GM12878 (cell line): ENCODE results near the gene TEPSIN. TPM values are rescaled to one million over a fixed set of nuclear protein-coding genes. Genes with fewer than 3 reads are reported as not detected.
A peak's percentile ranks its signal among the peaks of the same experiment; 100 is the strongest.

Source experiments
- ATAC-seq: fragments of 200-7000 bp; cut with Tn5 transposase; 3 replicates; pipeline ENCODE4 v1.9.1; 2020; ENCODE audit warnings: mild to moderate bottlenecking, moderate library complexity
- BruUV-seq: library from RNA; stranded (reverse); fragments of 400-500 nt; replicated peaks from 2 replicates; lab custom pipeline; 2021; lab: Mats Ljungman, UMichigan
- CTCF ChIA-PET: fragments of 300-600 bp; sonication (Branson Sonifier 250); formaldehyde crosslinking; extraction: SDS; loops from one replicate; lab custom pipeline; 2021; ENCODE audit warnings: inconsistent platforms; lab: Yijun Ruan, JAX
- POLR2A ChIA-PET: fragments of 350-600 bp; formaldehyde crosslinking; extraction: SDS; loops from one replicate; lab custom pipeline; 2021; ENCODE audit warnings: inconsistent platforms; lab: Charles Lee
- RAD21 ChIA-PET: fragments of 300-600 bp; sonication (Branson Sonifier 250); formaldehyde crosslinking; loops from one replicate; lab custom pipeline; 2023; ENCODE audit warnings: antibody characterized with exemption; ENCODE audit not compliant: unreplicated experiment; lab: Charles Lee
- SMC1A ChIA-PET: fragments of 300-600 bp; sonication (Branson Sonifier 250); formaldehyde crosslinking; loops from one replicate; lab custom pipeline; 2023; ENCODE audit not compliant: unreplicated experiment, uncharacterized antibody; lab: Charles Lee
- DNase-seq: peaks from one replicate; pipeline ENCODE4 v3.0.0-alpha.2; 2011; ENCODE audit warnings: low read depth, low spot score
- FAIRE-seq: peaks from 3 replicates; lab custom pipeline; 2011; peaks lifted over from hg19 to GRCh38; lab: Jason Lieb, UNC
- H2AFZ ChIP-seq: 2 replicates; pipeline ENCODE4 v1.6.0; 2011; ENCODE audit warnings: low read depth, low read length, control low read depth; ENCODE audit not compliant: control insufficient read depth
- H3K27ac ChIP-seq: 2 replicates; pipeline ENCODE4 v1.5.1; 2011; ENCODE audit warnings: control low read depth; ENCODE audit not compliant: control insufficient read depth, insufficient read depth
- H3K27me3 ChIP-seq, 2 experiments: replicated peaks in 1 of 2; 2 replicates each; pipeline versions ENCODE4 v1.6.0 to v1.6.1; 2011; ENCODE audit warnings: low read length in 1 of 2; ENCODE audit not compliant: control insufficient read depth in 2 of 2, insufficient read depth in 2 of 2
- H3K36me3 ChIP-seq, 2 experiments: 2 replicates each; pipeline ENCODE4 v1.5.1; 2011; ENCODE audit warnings: low read length in 1 of 2; ENCODE audit not compliant: control insufficient read depth in 2 of 2, insufficient read depth in 2 of 2
- H3K4me1 ChIP-seq: 2 replicates; pipeline ENCODE4 v1.6.1; 2011; ENCODE audit warnings: mild to moderate bottlenecking, low read length, moderate library complexity, mixed read lengths; ENCODE audit not compliant: control insufficient read depth, insufficient read depth
- H3K4me2 ChIP-seq: 2 replicates; pipeline ENCODE4 v1.6.0; 2011; ENCODE audit warnings: control low read depth; ENCODE audit not compliant: control insufficient read depth, insufficient read depth
- H3K4me3 ChIP-seq: fragments of 200-600 bp; sonication (generic); 2 replicates; pipeline ENCODE4 v1.5.1; 2016
- H3K79me2 ChIP-seq: 2 replicates; pipeline ENCODE4 v1.6.0; 2011; ENCODE audit warnings: low read length; ENCODE audit not compliant: control insufficient read depth, insufficient read depth
- H3K9ac ChIP-seq: 2 replicates; pipeline ENCODE4 v1.8.0; 2011; ENCODE audit warnings: low read length, control low read depth, mixed read lengths; ENCODE audit not compliant: control insufficient read depth, insufficient read depth
- H3K9me3 ChIP-seq: replicated peaks from 3 replicates; pipeline ENCODE4 v1.5.1; 2011; ENCODE audit warnings: mild to moderate bottlenecking, low read length; ENCODE audit not compliant: control insufficient read depth, insufficient read depth
- H4K20me1 ChIP-seq: 2 replicates; pipeline ENCODE4 v1.6.0; 2011; ENCODE audit not compliant: control insufficient read depth, insufficient read depth
- BMI1 ChIP-seq: fragments of 450-650 bp; IDR thresholded peaks from 2 replicates; pipeline ENCODE4 v1.6.1; 2016; ENCODE audit warnings: mild to moderate bottlenecking, moderate library complexity, borderline replicate concordance
- CHD1 ChIP-seq: IDR thresholded peaks from 2 replicates; pipeline ENCODE4 v1.6.1; 2012; ENCODE audit warnings: low read depth, low read length, improper control_type of control experiment
- DPF2 ChIP-seq: fragments of 450-650 bp; IDR thresholded peaks from 2 replicates; pipeline ENCODE4 v1.6.1; 2017; ENCODE audit warnings: mild to moderate bottlenecking
- EGR1 ChIP-seq, 2 experiments: IDR thresholded peaks; 1 replicate in 1 of 2; 2 replicates in 1 of 2; pipeline ENCODE4 v1.6.1; 2011 to 2012; ENCODE audit warnings: low read depth in 2 of 2, low read length in 2 of 2, borderline replicate concordance in 1 of 2, mild to moderate bottlenecking in 1 of 2, moderate library complexity in 1 of 2
- MYC ChIP-seq: IDR thresholded peaks from 2 replicates; pipeline ENCODE4 v1.6.1; 2011; ENCODE audit warnings: mild to moderate bottlenecking, low read length, moderate library complexity, inconsistent platforms; ENCODE audit not compliant: insufficient read depth, insufficient replicate concordance, insufficient read length, severe bottlenecking
- NKRF ChIP-seq: fragments of 450-650 bp; conservative IDR thresholded peaks from 2 replicates; pipeline ENCODE4 v1.6.1; 2017; ENCODE audit warnings: mild to moderate bottlenecking, moderate library complexity
- ZBTB33 ChIP-seq: fragments of 450-650 bp; IDR thresholded peaks from 2 replicates; pipeline ENCODE4 v1.6.1; 2017; ENCODE audit warnings: mild to moderate bottlenecking
- ZNF622 ChIP-seq: fragments of 450-650 bp; IDR thresholded peaks from 2 replicates; pipeline ENCODE4 v1.6.1; 2017; ENCODE audit warnings: mild to moderate bottlenecking, inconsistent platforms
- WGBS: methylation state at CpG from one replicate; pipeline ENCODE4 v1.1.6; 2016; ENCODE audit warnings: low lambda C conversion rate; ENCODE audit not compliant: insufficient replicate concordance, insufficient coverage; ENCODE audit errors: missing lambda C conversion rate; 5-methylcytosine and 5-hydroxymethylcytosine counted together
- in situ Hi-C: fragments of 300-500 bp; cut with MboI; formaldehyde crosslinking; loops from 9 replicates; pipeline ENCODE4 v1.14.3; 2018; ENCODE audit warnings: mixed read lengths
- intact Hi-C: fragments of 100-400 bp; cut with micrococcal nuclease; formaldehyde crosslinking; loops from one replicate; pipeline ENCODE4 v1.14.2; 2022; ENCODE audit not compliant: unreplicated experiment
- polyA plus RNA-seq, 11 experiments: library from polyadenylated mRNA; depleted of rRNA in 4 of 11; unstranded in 6 of 11; stranded (reverse) in 5 of 11; fragments of >200 nt; fragmentation: Nextera tagmentation in 4 of 11; fragmentation: Illumina TruSeq in 1 of 11; extraction: Ambion mirVana in 4 of 11; extraction: Trizol in 1 of 11; gene quantifications; 1 replicate in 1 of 11; 2 replicates in 10 of 11; pipeline versions ENCODE4 v1.2.1 to v1.2.3, GENCODE V29; 2011 to 2016; ENCODE audit warnings: inconsistent platforms in 2 of 11, missing spikeins in 2 of 11, low read depth in 1 of 11
- total RNA-seq, 4 experiments: library from RNA; depleted of rRNA in 3 of 4; stranded (reverse); fragments of >200 nt in 3 of 4; fragmentation: Illumina TruSeq in 1 of 4; extraction: Trizol in 1 of 4; gene quantifications; 2 replicates each; pipeline versions ENCODE4 v1.2.1 to v1.2.3, GENCODE V29; 2013 to 2021
- TF ChIP-seq, protein P1 (sequence below): fragments of 450-650 bp; IDR thresholded peaks from 2 replicates; pipeline ENCODE4 v1.6.1; 2014; ENCODE audit warnings: mild to moderate bottlenecking
- TF ChIP-seq, protein P2 (sequence below): IDR thresholded peaks from 2 replicates; pipeline ENCODE4 v1.6.1; 2011; ENCODE audit warnings: low read depth, mild to moderate bottlenecking, low read length, moderate library complexity, borderline replicate concordance; ENCODE audit errors: extremely low read depth

The TEPSIN gene
- total and polyA plus RNA-seq, 10 of the 15 experiments (the other 5 are each of a cell fraction or from before 2014, with no cell fraction given), result 0.87 to 36.7 (median 5.3) TPM

GRCh38 chr17:81212365-81212764 is 26.5 kb downstream of the TEPSIN start:
- intact Hi-C loops (no loop called here), in situ Hi-C loops (no loop called here)
- no peak for TF ChIP-seq BMI1
- TF ChIP-seq, protein P1, sequence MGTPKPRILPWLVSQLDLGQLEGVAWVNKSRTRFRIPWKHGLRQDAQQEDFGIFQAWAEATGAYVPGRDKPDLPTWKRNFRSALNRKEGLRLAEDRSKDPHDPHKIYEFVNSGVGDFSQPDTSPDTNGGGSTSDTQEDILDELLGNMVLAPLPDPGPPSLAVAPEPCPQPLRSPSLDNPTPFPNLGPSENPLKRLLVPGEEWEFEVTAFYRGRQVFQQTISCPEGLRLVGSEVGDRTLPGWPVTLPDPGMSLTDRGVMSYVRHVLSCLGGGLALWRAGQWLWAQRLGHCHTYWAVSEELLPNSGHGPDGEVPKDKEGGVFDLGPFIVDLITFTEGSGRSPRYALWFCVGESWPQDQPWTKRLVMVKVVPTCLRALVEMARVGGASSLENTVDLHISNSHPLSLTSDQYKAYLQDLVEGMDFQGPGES, result no peak
- TF ChIP-seq, protein P2, sequence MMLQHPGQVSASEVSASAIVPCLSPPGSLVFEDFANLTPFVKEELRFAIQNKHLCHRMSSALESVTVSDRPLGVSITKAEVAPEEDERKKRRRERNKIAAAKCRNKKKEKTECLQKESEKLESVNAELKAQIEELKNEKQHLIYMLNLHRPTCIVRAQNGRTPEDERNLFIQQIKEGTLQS, result no peak
- no peak for TF ChIP-seq CHD1
- TF ChIP-seq DPF2, result no peak
- no peak for TF ChIP-seq ZNF622
- TF ChIP-seq, all 136 proteins: peak for 0
- H3K27me3 ChIP-seq, result no peaks in the 10 kb centered on the region
- ChIA-PET CTCF (no interaction called here), POLR2A (no interaction called here), RAD21 (no interaction called here), SMC1A (no interaction called here)
- H3K9me3 ChIP-seq, result no peaks in the 10 kb centered on the region
- no peak overlapping the region for H3K4me3 ChIP-seq
- WGBS, result 40% methylated on average over 9 of the region's 9 CpGs
- no peaks in the 10 kb centered on the region for H3K79me2 ChIP-seq
- no peaks in the 10 kb centered on the region for H3K4me1 ChIP-seq
- DNase-seq (no peak), ATAC-seq (no peak), FAIRE-seq (no peak)
- no peak overlapping the region for H3K4me2 ChIP-seq
- H3K27ac ChIP-seq, result no peak overlapping the region
- H3K9ac ChIP-seq, result no peak overlapping the region
- H3K36me3 ChIP-seq, result peaks cover 0 to 7% of the 10 kb centered on the region in 2 experiments; a peak in 2 of 4 replicates
- TSS peak; percentile 67 for BruUV-seq
- H4K20me1 ChIP-seq, result no peaks in the 10 kb centered on the region
- H2AFZ ChIP-seq, result no peak overlapping the region; the same call in 1 of the 2 replicates

DNA sequence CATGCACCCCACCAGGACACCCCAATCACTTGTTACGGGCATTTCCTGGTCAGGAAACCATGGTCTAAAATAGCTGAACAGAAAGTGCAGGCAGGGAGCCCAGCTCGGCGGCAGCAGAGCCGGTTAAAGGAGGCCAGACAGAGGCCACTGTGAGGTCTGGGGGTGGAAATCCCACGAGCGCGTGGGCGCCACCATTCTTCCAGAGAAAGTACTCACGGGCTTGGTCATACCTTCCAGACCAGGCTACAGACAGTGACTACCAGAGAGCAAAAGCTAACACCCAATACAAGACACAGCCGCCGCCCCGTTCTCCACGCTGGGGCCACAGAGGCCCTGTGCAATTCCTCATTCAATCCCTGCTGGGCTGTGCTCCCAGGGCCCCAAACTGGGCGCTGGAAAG is 28.0 kb downstream of the TEPSIN start:
- H3K9me3 ChIP-seq, result no peaks in the 10 kb centered on the region
- no peak for DNase-seq
- H3K27me3 ChIP-seq, result no peaks in the 10 kb centered on the region
- BruUV-seq, result no TSS peak
- ChIA-PET SMC1A (no interaction called here), CTCF (interaction anchor here (0.6 kb wide), 1 partner anchor 11 kb away, joined by 4 read pairs; no protein-coding TSS in a partner anchor), POLR2A (no interaction called here), RAD21 (no interaction called here)
- no peak overlapping the region for H3K4me3 ChIP-seq
- no peak overlapping the region for H3K9ac ChIP-seq
- H4K20me1 ChIP-seq, result no peaks in the 10 kb centered on the region
- H3K4me2 ChIP-seq, result no peak overlapping the region
- no peak for ATAC-seq
- H3K27ac ChIP-seq, result no peak overlapping the region
- in situ Hi-C loops, result no loop called here
- H3K4me1 ChIP-seq, result no peaks in the 10 kb centered on the region
- intact Hi-C loops, result no loop called here
- H2AFZ ChIP-seq, result no peak overlapping the region
- WGBS, result 59% methylated on average over 14 of the region's 14 CpGs
- peaks cover 0 to 12% of the 10 kb centered on the region in 2 experiments; a peak in 2 of 4 replicates for H3K36me3 ChIP-seq
- FAIRE-seq, result no peak
- H3K79me2 ChIP-seq, result no peaks in the 10 kb centered on the region
- TF ChIP-seq ZBTB33 (no peak), NKRF (no peak), MYC (no peak), EGR1 (IDR thresholded peaks at IDR 0.05; ENCODE audit: borderline replicate concordance in 1 of 2, low read depth in 2 of 2, low read length in 2 of 2) (peak in 1 of 2 experiments; percentile 55; a peak in 1 of 3 replicates)
